ENCODE measurements around the gene RNF26.

Gene RNF26

GRCh38 chr11:119335091-119335654, 846 bp downstream of the RNF26 start:
- no peak for DNase-seq

GRCh38 chr11:119335655-119336543, 1.6 kb downstream of the RNF26 start:
- peak in 19 of 51 donors; percentile 11 to 69 (median 43) for DNase-seq

GRCh38 chr11:119336744-119337469, 2.6 kb downstream of the RNF26 start:
- DNase-seq = no peak

- peak in 1 of 51 donors; percentile 29 for DNase-seq
Measured at GRCh38 chr11:119337581-119338317, 3.4 kb downstream of the RNF26 start.

- DNase-seq = peak in 41 of 51 donors; percentile 10 to 85 (median 63)
Measured at GRCh38 chr11:119338318-119338890, 4.1 kb downstream of the RNF26 start.

GRCh38 chr11:119338965-119339588, 4.8 kb downstream of the RNF26 start:
- DNase-seq = peak in 2 of 51 donors; percentile 16 to 37

GRCh38 chr11:119339589-119340334, 5.4 kb downstream of the RNF26 start:
- peak in 42 of 51 donors; percentile 31 to 88 (median 66) for DNase-seq

GRCh38 chr11:119340335-119341221, 6.3 kb downstream of the RNF26 start, which contains the start of gene C1QTNF5:
C1QTNF5 (minus strand) TSS chr11:119340883; CDS start chr11:119340397, 486 bp downstream.
- peak in 40 of 51 donors; percentile 40 to 83 (median 72) for DNase-seq

- DNase-seq = peak in 7 of 51 donors; percentile 31 to 42 (median 37)
Measured at GRCh38 chr11:119341222-119342022, 7.1 kb downstream of the RNF26 start.

- DNase-seq = no peak
Measured at GRCh38 chr11:119342023-119342300, 7.6 kb downstream of the RNF26 start.

- no peak for DNase-seq
Measured at GRCh38 chr11:119342362-119343130, 8.2 kb downstream of the RNF26 start.

GRCh38 chr11:119343726-119344125, 9.4 kb downstream of the RNF26 start:
- no peak for DNase-seq

- no peak for DNase-seq
Measured at GRCh38 chr11:119344291-119345010, 10.1 kb downstream of the RNF26 start.

GRCh38 chr11:119345685-119346084, 11.4 kb downstream of the RNF26 start:
- no peak for DNase-seq

- no peak for DNase-seq
Measured at GRCh38 chr11:119346605-119347004, 12.3 kb downstream of the RNF26 start, which contains the start of gene MFRP. MFRP (minus strand) TSS chr11:119346705; CDS start chr11:119346513, 192 bp downstream.

- DNase-seq = no peak
Measured at GRCh38 chr11:119347242-119347641, 12.9 kb downstream of the RNF26 start.

All from hypothalamus (tissue), 51 donors.